Measurements from ENCODE around the gene BAX. TPM values are rescaled to one million over a fixed set of nuclear protein-coding genes. Genes with fewer than 3 reads are reported as not detected.

The BAX gene
- total and polyA plus RNA-seq, 2 of the 13 experiments (the other 11 are each of a cell fraction or from before 2014, with no cell fraction given), result 139 to 176 TPM

DNA sequence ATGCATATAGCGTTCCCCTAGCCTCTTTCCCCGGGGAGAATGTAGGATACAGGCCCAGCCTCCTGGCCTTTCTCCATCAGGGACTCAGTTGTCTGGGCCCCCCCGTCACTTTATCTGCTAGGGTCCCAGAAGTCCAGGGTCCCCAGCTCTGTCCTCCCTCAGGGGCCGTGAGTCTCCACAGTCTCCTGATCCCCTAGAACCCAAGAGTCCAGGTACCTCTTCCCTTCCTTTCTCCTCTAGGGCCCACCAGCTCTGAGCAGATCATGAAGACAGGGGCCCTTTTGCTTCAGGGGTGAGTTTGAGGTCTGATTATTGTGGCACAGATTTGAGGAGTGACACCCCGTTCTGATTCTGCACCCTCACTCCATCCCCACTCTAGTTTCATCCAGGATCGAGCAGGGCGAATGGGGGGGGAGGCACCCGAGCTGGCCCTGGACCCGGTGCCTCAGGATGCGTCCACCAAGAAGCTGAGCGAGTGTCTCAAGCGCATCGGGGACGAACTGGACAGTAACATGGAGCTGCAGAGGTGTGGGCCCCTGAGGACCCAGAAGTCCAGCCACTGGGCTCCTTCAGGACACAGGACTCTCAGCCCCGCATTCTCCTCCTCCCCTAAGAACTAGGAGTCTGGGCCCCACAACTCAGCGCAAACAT is 758 bp downstream of the BAX start:
- no peaks in the 10 kb centered on the region for H3K9me3 ChIP-seq (ENCODE audit: low read length)
- peak overlapping the region; percentile 89 for H3K9ac ChIP-seq (ENCODE audit: insufficient read depth, low read depth, low read length)
- 16% methylated on average over 5 of the region's 16 CpGs for WGBS (ENCODE audit: low lambda C conversion rate)
- no TSS peak for BruUV-seq (replicated peaks)
- peaks cover 19% of the 10 kb centered on the region for H3K79me2 ChIP-seq (ENCODE audit: insufficient read depth, low read length)
- no peak for ATAC-seq
- FAIRE-seq, result no peak
- peaks cover 85% of the 10 kb centered on the region for H3K4me1 ChIP-seq (ENCODE audit: insufficient read depth, low read length)
- CTCF ChIA-PET (ENCODE audit: low intra/inter-chr PET ratio, low total read pairs), result no interaction called here
- peak overlapping the region; percentile 82 for H3K27ac ChIP-seq (ENCODE audit: extremely low read length, insufficient read depth, low read length)
- no peak for DNase-seq (ENCODE audit: low spot score)
- peak overlapping the region; percentile 95 for H3K4me2 ChIP-seq (ENCODE audit: low read depth, low read length)
- POLR2A ChIA-PET, result interaction anchor here (0.7 to 7.8 kb wide), 5 partner anchors 11 to 84 kb away, joined by 3 to 153 read pairs (median 4); partner anchors contain the start of genes FTL, GYS1 and RUVBL2
- peak overlapping the region; percentile 76 to 84 (median 81) for H3K4me3 ChIP-seq (replicated peaks in 1 of 3; ENCODE audit: insufficient read depth in 1 of 3, low read depth in 2 of 3, low read length in 3 of 3)
- in situ Hi-C loops (cut with HindIII; ENCODE audit: extremely low pct_ligation_motif_present, low pct_unique_long_range_greater_than_20kb), result no loop called here
- peaks cover 2 to 3% of the 10 kb centered on the region in 2 experiments; a peak in 1 of 5 replicates for H3K36me3 ChIP-seq (replicated peaks in 1 of 2; ENCODE audit: control insufficient read depth in 1 of 2, insufficient read depth in 2 of 2, low read length in 2 of 2)
- no peaks in the 10 kb centered on the region for H3K27me3 ChIP-seq (ENCODE audit: control insufficient read depth in 1 of 2, insufficient read depth in 2 of 2, low read length in 2 of 2)
- intact Hi-C loops (cut with micrococcal nuclease; ENCODE audit: unreplicated experiment), result no loop called here
- H2AFZ ChIP-seq (ENCODE audit: low read length), result no peak overlapping the region
- no peaks in the 10 kb centered on the region; the same call in 1 of the 2 replicates for H4K20me1 ChIP-seq (ENCODE audit: insufficient read depth, low read length)
- TF ChIP-seq, protein P1, sequence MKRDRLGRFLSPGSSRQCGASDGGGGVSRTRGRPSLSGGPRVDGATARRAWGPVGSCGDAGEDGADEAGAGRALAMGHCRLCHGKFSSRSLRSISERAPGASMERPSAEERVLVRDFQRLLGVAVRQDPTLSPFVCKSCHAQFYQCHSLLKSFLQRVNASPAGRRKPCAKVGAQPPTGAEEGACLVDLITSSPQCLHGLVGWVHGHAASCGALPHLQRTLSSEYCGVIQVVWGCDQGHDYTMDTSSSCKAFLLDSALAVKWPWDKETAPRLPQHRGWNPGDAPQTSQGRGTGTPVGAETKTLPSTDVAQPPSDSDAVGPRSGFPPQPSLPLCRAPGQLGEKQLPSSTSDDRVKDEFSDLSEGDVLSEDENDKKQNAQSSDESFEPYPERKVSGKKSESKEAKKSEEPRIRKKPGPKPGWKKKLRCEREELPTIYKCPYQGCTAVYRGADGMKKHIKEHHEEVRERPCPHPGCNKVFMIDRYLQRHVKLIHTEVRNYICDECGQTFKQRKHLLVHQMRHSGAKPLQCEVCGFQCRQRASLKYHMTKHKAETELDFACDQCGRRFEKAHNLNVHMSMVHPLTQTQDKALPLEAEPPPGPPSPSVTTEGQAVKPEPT (CRISPR knock-in tag; IDR thresholded peaks at IDR 0.05; ENCODE audit: low read depth), result no peak
- TF ChIP-seq ISX (CRISPR knock-in tag; conservative IDR thresholded peaks at IDR 0.05), result 0 out of 2 replicates have a peak, but pooled peaks have one; percentile 8
- peak; percentile 37; the same call in 1 of the 2 replicates for TF ChIP-seq KDM5A (IDR thresholded peaks at IDR 0.05; ENCODE audit: borderline replicate concordance, low read length)
- TF ChIP-seq HOXD1 (CRISPR knock-in tag; IDR thresholded peaks at IDR 0.05), result no peak; the same call in 1 of the 2 replicates
- no peak for TF ChIP-seq NFE2L2 (IDR thresholded peaks at IDR 0.05; ENCODE audit: low read length)
- no peak for TF ChIP-seq NFIC (IDR thresholded peaks at IDR 0.05; ENCODE audit: low read length)
- TF ChIP-seq MLLT10 (CRISPR knock-in tag; IDR thresholded peaks at IDR 0.05), result no peak
- no peak for TF ChIP-seq RFX3 (CRISPR knock-in tag; IDR thresholded peaks at IDR 0.05)
- TF ChIP-seq, protein P2, sequence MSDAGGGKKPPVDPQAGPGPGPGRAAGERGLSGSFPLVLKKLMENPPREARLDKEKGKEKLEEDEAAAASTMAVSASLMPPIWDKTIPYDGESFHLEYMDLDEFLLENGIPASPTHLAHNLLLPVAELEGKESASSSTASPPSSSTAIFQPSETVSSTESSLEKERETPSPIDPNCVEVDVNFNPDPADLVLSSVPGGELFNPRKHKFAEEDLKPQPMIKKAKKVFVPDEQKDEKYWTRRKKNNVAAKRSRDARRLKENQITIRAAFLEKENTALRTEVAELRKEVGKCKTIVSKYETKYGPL (CRISPR knock-in tag; IDR thresholded peaks at IDR 0.05), result no peak
- TF ChIP-seq ZZZ3 (CRISPR knock-in tag; IDR thresholded peaks at IDR 0.05; ENCODE audit: borderline replicate concordance), result peak; percentile 74; the same call in 1 of the 2 replicates
- TF ChIP-seq, protein P3, sequence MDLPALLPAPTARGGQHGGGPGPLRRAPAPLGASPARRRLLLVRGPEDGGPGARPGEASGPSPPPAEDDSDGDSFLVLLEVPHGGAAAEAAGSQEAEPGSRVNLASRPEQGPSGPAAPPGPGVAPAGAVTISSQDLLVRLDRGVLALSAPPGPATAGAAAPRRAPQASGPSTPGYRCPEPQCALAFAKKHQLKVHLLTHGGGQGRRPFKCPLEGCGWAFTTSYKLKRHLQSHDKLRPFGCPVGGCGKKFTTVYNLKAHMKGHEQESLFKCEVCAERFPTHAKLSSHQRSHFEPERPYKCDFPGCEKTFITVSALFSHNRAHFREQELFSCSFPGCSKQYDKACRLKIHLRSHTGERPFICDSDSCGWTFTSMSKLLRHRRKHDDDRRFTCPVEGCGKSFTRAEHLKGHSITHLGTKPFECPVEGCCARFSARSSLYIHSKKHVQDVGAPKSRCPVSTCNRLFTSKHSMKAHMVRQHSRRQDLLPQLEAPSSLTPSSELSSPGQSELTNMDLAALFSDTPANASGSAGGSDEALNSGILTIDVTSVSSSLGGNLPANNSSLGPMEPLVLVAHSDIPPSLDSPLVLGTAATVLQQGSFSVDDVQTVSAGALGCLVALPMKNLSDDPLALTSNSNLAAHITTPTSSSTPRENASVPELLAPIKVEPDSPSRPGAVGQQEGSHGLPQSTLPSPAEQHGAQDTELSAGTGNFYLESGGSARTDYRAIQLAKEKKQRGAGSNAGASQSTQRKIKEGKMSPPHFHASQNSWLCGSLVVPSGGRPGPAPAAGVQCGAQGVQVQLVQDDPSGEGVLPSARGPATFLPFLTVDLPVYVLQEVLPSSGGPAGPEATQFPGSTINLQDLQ (CRISPR knock-in tag; IDR thresholded peaks at IDR 0.05), result peak; percentile 36; the same call in 1 of the 2 replicates
- TF ChIP-seq SP2 (CRISPR knock-in tag; IDR thresholded peaks at IDR 0.05), result no peak
- TF ChIP-seq MED1 (CRISPR knock-in tag; IDR thresholded peaks at IDR 0.05), result peak; percentile 0; the same call in 1 of the 2 replicates
- TF ChIP-seq TSC22D2 (CRISPR knock-in tag; IDR thresholded peaks at IDR 0.05; ENCODE audit: borderline replicate concordance), result no peak
- TF ChIP-seq, protein P4, sequence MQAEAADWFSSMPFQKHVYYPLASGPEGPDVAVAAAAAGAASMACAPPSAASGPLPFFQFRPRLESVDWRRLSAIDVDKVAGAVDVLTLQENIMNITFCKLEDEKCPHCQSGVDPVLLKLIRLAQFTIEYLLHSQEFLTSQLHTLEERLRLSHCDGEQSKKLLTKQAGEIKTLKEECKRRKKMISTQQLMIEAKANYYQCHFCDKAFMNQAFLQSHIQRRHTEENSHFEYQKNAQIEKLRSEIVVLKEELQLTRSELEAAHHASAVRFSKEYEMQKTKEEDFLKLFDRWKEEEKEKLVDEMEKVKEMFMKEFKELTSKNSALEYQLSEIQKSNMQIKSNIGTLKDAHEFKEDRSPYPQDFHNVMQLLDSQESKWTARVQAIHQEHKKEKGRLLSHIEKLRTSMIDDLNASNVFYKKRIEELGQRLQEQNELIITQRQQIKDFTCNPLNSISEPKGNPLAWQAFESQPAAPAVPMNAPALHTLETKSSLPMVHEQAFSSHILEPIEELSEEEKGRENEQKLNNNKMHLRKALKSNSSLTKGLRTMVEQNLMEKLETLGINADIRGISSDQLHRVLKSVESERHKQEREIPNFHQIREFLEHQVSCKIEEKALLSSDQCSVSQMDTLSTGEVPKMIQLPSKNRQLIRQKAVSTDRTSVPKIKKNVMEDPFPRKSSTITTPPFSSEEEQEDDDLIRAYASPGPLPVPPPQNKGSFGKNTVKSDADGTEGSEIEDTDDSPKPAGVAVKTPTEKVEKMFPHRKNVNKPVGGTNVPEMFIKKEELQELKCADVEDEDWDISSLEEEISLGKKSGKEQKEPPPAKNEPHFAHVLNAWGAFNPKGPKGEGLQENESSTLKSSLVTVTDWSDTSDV (CRISPR knock-in tag; IDR thresholded peaks at IDR 0.05), result no peak; the same call in 1 of the 2 replicates
- 0 out of 2 replicates have a peak, but pooled peaks have one; percentile 28 for TF ChIP-seq SRY (CRISPR knock-in tag; IDR thresholded peaks at IDR 0.05)
- TF ChIP-seq ZNF296 (CRISPR knock-in tag; conservative IDR thresholded peaks at IDR 0.05), result no peak
